ENCODE results near the gene FAM114A2.

FAM114A2 gene

DNA sequence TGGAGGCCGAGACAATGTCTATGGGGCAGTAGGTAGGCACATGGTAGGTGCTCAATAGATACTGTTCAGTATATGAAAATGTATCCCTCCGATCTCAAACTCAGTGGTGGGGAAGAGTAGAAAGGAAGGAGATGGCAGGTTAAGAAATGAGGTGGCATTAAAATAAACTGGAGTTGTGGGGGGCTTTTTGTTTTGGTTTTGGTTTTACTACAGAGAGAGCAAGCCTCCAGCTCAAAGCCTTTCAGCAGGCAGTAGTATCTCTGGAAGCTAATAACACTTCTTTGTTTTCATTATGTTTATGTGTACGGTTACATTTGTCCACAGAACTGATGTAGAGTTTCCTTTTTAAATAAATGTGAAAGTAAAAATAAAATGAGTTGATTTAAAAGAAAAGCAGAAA lies 8.6 kb upstream of the FAM114A2 start:
- Histone ChIP-seq H3K4me2 (ENCODE audit: insufficient read depth, low read length) (no peak overlapping the region), H3K4me1 (ENCODE audit: insufficient read depth, low read length) (no peaks in the 10 kb centered on the region), H3K9ac (ENCODE audit: low read depth, low read length) (no peak overlapping the region), H3K27ac (ENCODE audit: low read length) (no peak overlapping the region), H3K79me2 (ENCODE audit: insufficient read depth, low read length) (peaks cover 32% of the 10 kb centered on the region), H3K36me3 (ENCODE audit: insufficient read depth, low read length) (peaks cover 18% of the 10 kb centered on the region; the same call in 1 of the 2 replicates), H3K4me3 (ENCODE audit: low read depth in 1 of 2, low read length in 2 of 2) (no peak overlapping the region), H4K20me1 (ENCODE audit: insufficient read depth, low read length) (peaks cover 9% of the 10 kb centered on the region; the same call in 1 of the 2 replicates), H3K27me3 (ENCODE audit: insufficient read depth, low read length, poor library complexity) (no peaks in the 10 kb centered on the region), H2AFZ (ENCODE audit: low read depth, low read length) (no peak overlapping the region), H3K9me3 (ENCODE audit: insufficient read depth, low read length, severe bottlenecking) (no peaks in the 10 kb centered on the region)
- ATAC-seq (ENCODE audit: insufficient read depth, low read depth) (no peak), DNase-seq (no peak)
- TF ChIP-seq, protein P1, sequence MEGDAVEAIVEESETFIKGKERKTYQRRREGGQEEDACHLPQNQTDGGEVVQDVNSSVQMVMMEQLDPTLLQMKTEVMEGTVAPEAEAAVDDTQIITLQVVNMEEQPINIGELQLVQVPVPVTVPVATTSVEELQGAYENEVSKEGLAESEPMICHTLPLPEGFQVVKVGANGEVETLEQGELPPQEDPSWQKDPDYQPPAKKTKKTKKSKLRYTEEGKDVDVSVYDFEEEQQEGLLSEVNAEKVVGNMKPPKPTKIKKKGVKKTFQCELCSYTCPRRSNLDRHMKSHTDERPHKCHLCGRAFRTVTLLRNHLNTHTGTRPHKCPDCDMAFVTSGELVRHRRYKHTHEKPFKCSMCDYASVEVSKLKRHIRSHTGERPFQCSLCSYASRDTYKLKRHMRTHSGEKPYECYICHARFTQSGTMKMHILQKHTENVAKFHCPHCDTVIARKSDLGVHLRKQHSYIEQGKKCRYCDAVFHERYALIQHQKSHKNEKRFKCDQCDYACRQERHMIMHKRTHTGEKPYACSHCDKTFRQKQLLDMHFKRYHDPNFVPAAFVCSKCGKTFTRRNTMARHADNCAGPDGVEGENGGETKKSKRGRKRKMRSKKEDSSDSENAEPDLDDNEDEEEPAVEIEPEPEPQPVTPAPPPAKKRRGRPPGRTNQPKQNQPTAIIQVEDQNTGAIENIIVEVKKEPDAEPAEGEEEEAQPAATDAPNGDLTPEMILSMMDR (IDR thresholded peaks at IDR 0.05; ENCODE audit: borderline replicate concordance, extremely low read depth, low read length, poor library complexity, severe bottlenecking), result no peak
- TF ChIP-seq EZH2 (IDR thresholded peaks at IDR 0.05; ENCODE audit: borderline replicate concordance, low read depth, low read length, severe bottlenecking), result no peak

DNA sequence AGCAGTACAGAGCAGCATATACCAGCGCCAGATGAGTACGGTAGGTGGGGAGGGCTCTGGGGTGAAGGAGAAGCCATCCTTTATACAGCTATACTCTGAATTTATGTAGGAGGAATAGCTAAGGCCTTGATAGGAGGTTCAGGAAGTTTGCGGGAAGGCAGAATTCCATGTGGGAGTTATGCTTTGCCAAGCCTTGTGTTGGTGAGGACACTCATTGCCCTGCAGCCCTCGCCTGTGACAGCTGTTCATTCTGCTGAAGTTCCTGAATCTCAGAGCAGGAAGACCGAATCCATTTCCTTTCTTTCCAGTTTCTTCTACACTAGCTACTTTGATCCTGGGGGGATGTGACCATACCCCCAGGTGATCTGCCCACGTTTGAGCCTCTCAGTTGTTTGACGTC lies 7.8 kb upstream of the FAM114A2 start:
- H3K4me1 ChIP-seq (ENCODE audit: insufficient read depth, low read length), result peaks cover 1% of the 10 kb centered on the region; the same call in 1 of the 2 replicates
- H3K36me3 ChIP-seq (ENCODE audit: insufficient read depth, low read length), result peaks cover 15% of the 10 kb centered on the region; the same call in 1 of the 2 replicates
- H4K20me1 ChIP-seq (ENCODE audit: insufficient read depth, low read length), result peaks cover 9% of the 10 kb centered on the region; the same call in 1 of the 2 replicates
- TF ChIP-seq EZH2 (IDR thresholded peaks at IDR 0.05; ENCODE audit: borderline replicate concordance, low read depth, low read length, severe bottlenecking), result no peak
- TF ChIP-seq, protein P1 (IDR thresholded peaks at IDR 0.05; ENCODE audit: borderline replicate concordance, extremely low read depth, low read length, poor library complexity, severe bottlenecking), result no peak
- H2AFZ ChIP-seq (ENCODE audit: low read depth, low read length), result no peak overlapping the region
- ATAC-seq (ENCODE audit: insufficient read depth, low read depth) (no peak), DNase-seq (no peak)
- no peak overlapping the region for H3K4me2 ChIP-seq (ENCODE audit: insufficient read depth, low read length)
- no peak overlapping the region for H3K27ac ChIP-seq (ENCODE audit: low read length)
- no peaks in the 10 kb centered on the region for H3K9me3 ChIP-seq (ENCODE audit: insufficient read depth, low read length, severe bottlenecking)
- no peak overlapping the region for H3K4me3 ChIP-seq (ENCODE audit: low read depth in 1 of 2, low read length in 2 of 2)
- H3K9ac ChIP-seq (ENCODE audit: low read depth, low read length), result no peak overlapping the region
- H3K27me3 ChIP-seq (ENCODE audit: insufficient read depth, low read length, poor library complexity), result no peaks in the 10 kb centered on the region
- peaks cover 38% of the 10 kb centered on the region for H3K79me2 ChIP-seq (ENCODE audit: insufficient read depth, low read length)

DNA sequence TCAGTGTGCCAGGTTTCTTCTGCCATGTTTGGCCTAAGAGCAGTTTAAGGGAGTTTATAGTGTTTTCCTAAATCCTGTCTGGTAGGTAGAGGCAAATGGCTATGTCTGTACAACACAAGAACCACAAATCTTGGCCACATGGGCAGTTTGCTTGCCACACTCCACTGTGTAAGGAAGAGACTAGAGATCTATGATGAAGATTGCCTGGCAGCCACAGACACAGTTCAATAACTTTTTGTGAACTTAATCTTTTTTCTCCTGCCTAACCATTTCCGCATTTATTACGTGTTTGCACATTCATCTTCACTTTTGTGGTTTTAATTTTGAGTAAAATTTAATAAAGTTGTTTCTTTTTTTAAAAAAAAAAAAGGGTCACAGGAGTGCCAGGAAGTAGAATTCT lies 5.9 kb upstream of the FAM114A2 start:
- peaks cover 20% of the 10 kb centered on the region for H3K4me1 ChIP-seq (ENCODE audit: insufficient read depth, low read length)
- H2AFZ ChIP-seq (ENCODE audit: low read depth, low read length), result no peak overlapping the region
- no peak overlapping the region for H3K4me3 ChIP-seq (ENCODE audit: low read depth in 1 of 2, low read length in 2 of 2)
- H3K27ac ChIP-seq (ENCODE audit: low read length), result no peak overlapping the region
- H4K20me1 ChIP-seq (ENCODE audit: insufficient read depth, low read length), result peaks cover 9% of the 10 kb centered on the region; the same call in 1 of the 2 replicates
- peaks cover 57% of the 10 kb centered on the region for H3K79me2 ChIP-seq (ENCODE audit: insufficient read depth, low read length)
- H3K27me3 ChIP-seq (ENCODE audit: insufficient read depth, low read length, poor library complexity), result no peaks in the 10 kb centered on the region
- TF ChIP-seq EZH2 (IDR thresholded peaks at IDR 0.05; ENCODE audit: borderline replicate concordance, low read depth, low read length, severe bottlenecking), result no peak
- TF ChIP-seq, protein P1 (IDR thresholded peaks at IDR 0.05; ENCODE audit: borderline replicate concordance, extremely low read depth, low read length, poor library complexity, severe bottlenecking), result no peak
- no peak overlapping the region for H3K4me2 ChIP-seq (ENCODE audit: insufficient read depth, low read length)
- DNase-seq, result no peak
- peaks cover 7% of the 10 kb centered on the region; the same call in 1 of the 2 replicates for H3K36me3 ChIP-seq (ENCODE audit: insufficient read depth, low read length)
- H3K9me3 ChIP-seq (ENCODE audit: insufficient read depth, low read length, severe bottlenecking), result no peaks in the 10 kb centered on the region
- ATAC-seq (ENCODE audit: insufficient read depth, low read depth), result no peak
- no peak overlapping the region for H3K9ac ChIP-seq (ENCODE audit: low read depth, low read length)
